ENCODE measurements around the gene CYP2F1. TPM values are rescaled to one million over a fixed set of nuclear protein-coding genes. Genes with fewer than 3 reads are reported as not detected.

The CYP2F1 gene
- total and polyA plus RNA-seq, 2 of the 13 experiments (the other 11 are each of a cell fraction or from before 2014, with no cell fraction given), result not detected

DNA sequence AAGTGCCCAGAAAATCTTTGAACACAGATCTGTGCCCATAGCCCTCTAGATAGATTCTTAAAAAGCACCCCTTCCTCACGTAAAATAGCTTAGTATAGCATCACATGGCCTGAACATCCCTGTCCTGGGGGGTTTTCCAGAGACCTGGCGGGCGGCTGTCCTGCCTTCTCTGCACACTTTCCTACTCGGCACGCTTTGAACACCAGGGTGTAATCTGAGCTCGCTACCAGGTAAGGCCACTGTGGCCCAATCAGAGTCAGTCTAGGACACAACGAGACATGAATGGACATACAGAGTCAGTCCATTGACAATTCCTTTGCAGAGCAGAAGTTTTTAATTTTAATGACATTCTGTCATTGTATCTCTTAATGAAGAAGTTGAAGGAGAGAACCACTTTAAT is 17.9 kb upstream of the CYP2F1 start:
- no peak overlapping the region for H2AFZ ChIP-seq (ENCODE audit: low read length)
- in situ Hi-C loops (cut with HindIII; ENCODE audit: extremely low pct_ligation_motif_present, low pct_unique_long_range_greater_than_20kb) (no loop called here), intact Hi-C loops (cut with micrococcal nuclease; ENCODE audit: unreplicated experiment) (no loop called here)
- BruUV-seq (replicated peaks), result no TSS peak
- DNase-seq (ENCODE audit: low spot score) (no peak), ATAC-seq (no peak), FAIRE-seq (no peak)
- H3K79me2 ChIP-seq (ENCODE audit: insufficient read depth, low read length), result no peaks in the 10 kb centered on the region
- no peak overlapping the region for H3K9ac ChIP-seq (ENCODE audit: insufficient read depth, low read depth, low read length)
- ChIA-PET POLR2A (no interaction called here), CTCF (ENCODE audit: low intra/inter-chr PET ratio, low total read pairs) (no interaction called here)
- H3K4me1 ChIP-seq (ENCODE audit: insufficient read depth, low read length), result no peaks in the 10 kb centered on the region
- no peak overlapping the region for H3K27ac ChIP-seq (ENCODE audit: extremely low read length, insufficient read depth, low read length)
- no peaks in the 10 kb centered on the region for H3K9me3 ChIP-seq (ENCODE audit: low read length)
- 18% methylated on average over 7 of the region's 7 CpGs for WGBS (ENCODE audit: low lambda C conversion rate)
- H3K4me3 ChIP-seq (replicated peaks in 1 of 3; ENCODE audit: insufficient read depth in 1 of 3, low read depth in 2 of 3, low read length in 3 of 3), result no peak overlapping the region
- no peak overlapping the region for H3K4me2 ChIP-seq (ENCODE audit: low read depth, low read length)
- H3K36me3 ChIP-seq (replicated peaks in 1 of 2; ENCODE audit: control insufficient read depth in 1 of 2, insufficient read depth in 2 of 2, low read length in 2 of 2), result no peaks in the 10 kb centered on the region
- TF ChIP-seq MED13 (CRISPR knock-in tag; IDR thresholded peaks at IDR 0.05), result no peak
- no peak for TF ChIP-seq ARNT2 (CRISPR knock-in tag; IDR thresholded peaks at IDR 0.05; ENCODE audit: low read depth)
- TF ChIP-seq ZNF124 (CRISPR knock-in tag; IDR thresholded peaks at IDR 0.05), result no peak
- TF ChIP-seq ERF (CRISPR knock-in tag; IDR thresholded peaks at IDR 0.05), result no peak
- TF ChIP-seq LCORL (IDR thresholded peaks at IDR 0.05), result no peak
- no peak for TF ChIP-seq LCORL (CRISPR knock-in tag; IDR thresholded peaks at IDR 0.05)
- no peak for TF ChIP-seq DMAP1 (CRISPR knock-in tag; IDR thresholded peaks at IDR 0.05)
- TF ChIP-seq, protein P1, sequence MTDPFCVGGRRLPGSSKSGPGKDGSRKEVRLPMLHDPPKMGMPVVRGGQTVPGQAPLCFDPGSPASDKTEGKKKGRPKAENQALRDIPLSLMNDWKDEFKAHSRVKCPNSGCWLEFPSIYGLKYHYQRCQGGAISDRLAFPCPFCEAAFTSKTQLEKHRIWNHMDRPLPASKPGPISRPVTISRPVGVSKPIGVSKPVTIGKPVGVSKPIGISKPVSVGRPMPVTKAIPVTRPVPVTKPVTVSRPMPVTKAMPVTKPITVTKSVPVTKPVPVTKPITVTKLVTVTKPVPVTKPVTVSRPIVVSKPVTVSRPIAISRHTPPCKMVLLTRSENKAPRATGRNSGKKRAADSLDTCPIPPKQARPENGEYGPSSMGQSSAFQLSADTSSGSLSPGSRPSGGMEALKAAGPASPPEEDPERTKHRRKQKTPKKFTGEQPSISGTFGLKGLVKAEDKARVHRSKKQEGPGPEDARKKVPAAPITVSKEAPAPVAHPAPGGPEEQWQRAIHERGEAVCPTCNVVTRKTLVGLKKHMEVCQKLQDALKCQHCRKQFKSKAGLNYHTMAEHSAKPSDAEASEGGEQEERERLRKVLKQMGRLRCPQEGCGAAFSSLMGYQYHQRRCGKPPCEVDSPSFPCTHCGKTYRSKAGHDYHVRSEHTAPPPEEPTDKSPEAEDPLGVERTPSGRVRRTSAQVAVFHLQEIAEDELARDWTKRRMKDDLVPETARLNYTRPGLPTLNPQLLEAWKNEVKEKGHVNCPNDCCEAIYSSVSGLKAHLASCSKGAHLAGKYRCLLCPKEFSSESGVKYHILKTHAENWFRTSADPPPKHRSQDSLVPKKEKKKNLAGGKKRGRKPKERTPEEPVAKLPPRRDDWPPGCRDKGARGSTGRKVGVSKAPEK (CRISPR knock-in tag; IDR thresholded peaks at IDR 0.05; ENCODE audit: borderline replicate concordance), result no peak
- TF ChIP-seq, protein P2, sequence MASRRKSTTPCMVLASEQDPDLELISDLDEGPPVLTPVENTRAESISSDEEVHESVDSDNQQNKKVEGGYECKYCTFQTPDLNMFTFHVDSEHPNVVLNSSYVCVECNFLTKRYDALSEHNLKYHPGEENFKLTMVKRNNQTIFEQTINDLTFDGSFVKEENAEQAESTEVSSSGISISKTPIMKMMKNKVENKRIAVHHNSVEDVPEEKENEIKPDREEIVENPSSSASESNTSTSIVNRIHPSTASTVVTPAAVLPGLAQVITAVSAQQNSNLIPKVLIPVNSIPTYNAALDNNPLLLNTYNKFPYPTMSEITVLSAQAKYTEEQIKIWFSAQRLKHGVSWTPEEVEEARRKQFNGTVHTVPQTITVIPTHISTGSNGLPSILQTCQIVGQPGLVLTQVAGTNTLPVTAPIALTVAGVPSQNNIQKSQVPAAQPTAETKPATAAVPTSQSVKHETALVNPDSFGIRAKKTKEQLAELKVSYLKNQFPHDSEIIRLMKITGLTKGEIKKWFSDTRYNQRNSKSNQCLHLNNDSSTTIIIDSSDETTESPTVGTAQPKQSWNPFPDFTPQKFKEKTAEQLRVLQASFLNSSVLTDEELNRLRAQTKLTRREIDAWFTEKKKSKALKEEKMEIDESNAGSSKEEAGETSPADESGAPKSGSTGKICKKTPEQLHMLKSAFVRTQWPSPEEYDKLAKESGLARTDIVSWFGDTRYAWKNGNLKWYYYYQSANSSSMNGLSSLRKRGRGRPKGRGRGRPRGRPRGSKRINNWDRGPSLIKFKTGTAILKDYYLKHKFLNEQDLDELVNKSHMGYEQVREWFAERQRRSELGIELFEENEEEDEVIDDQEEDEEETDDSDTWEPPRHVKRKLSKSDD (CRISPR knock-in tag; IDR thresholded peaks at IDR 0.05; ENCODE audit: low read depth), result no peak
- TF ChIP-seq SMARCC2 (IDR thresholded peaks at IDR 0.05), result no peak
- H4K20me1 ChIP-seq (ENCODE audit: insufficient read depth, low read length), result no peaks in the 10 kb centered on the region
- peaks cover 2 to 18% of the 10 kb centered on the region in 2 experiments; a peak in 4 of 5 replicates for H3K27me3 ChIP-seq (ENCODE audit: control insufficient read depth in 1 of 2, insufficient read depth in 2 of 2, low read length in 2 of 2)

Measured in HepG2 (cell line).